GM19238 (cell line): ENCODE data around the gene CPNE4.
"Not testable (repeated sequence)": the region's sequence is repeated elsewhere in the genome, so short reads cannot be mapped to it uniquely, and the experiment has no call there.

ENCODE experiments used
- DNase-seq: peaks from one replicate; pipeline ENCODE4 v3.0.0; 2011; ENCODE audit warnings: low spot score; ENCODE audit not compliant: insufficient read length

The CPNE4 gene

GRCh38 chr3:132034486-132035464 is at the start of gene CPNE4:
TSS of gene CPNE4 (minus strand) at chr3:132035014.
- peak; percentile 65 for DNase-seq

GRCh38 chr3:132083583-132084279 is 48.9 kb upstream of the CPNE4 start:
- no peak for DNase-seq

GRCh38 chr3:132083159-132083558 is 48.3 kb upstream of the CPNE4 start:
- DNase-seq, result no peak

- no peak for DNase-seq
Observed at GRCh38 chr3:132079147-132079546, 44.3 kb upstream of the CPNE4 start.

GRCh38 chr3:132073771-132074170 is 39.0 kb upstream of the CPNE4 start:
- DNase-seq, result no peak

- no peak for DNase-seq
Observed at GRCh38 chr3:132071043-132071442, 36.2 kb upstream of the CPNE4 start.

GRCh38 chr3:132064114-132064513 is 29.3 kb upstream of the CPNE4 start:
- DNase-seq, result no peak

GRCh38 chr3:132062535-132062934 is 27.7 kb upstream of the CPNE4 start:
- DNase-seq, result no peak

GRCh38 chr3:132055872-132056271 is 21.1 kb upstream of the CPNE4 start:
- DNase-seq, result no peak

GRCh38 chr3:132047209-132047608 is 12.4 kb upstream of the CPNE4 start:
- no peak for DNase-seq

GRCh38 chr3:132044874-132045273 is 10.1 kb upstream of the CPNE4 start:
- not testable (repeated sequence) for DNase-seq

GRCh38 chr3:132042681-132043080 is 7.9 kb upstream of the CPNE4 start:
- DNase-seq, result no peak

GRCh38 chr3:132038198-132038825 is 3.5 kb upstream of the CPNE4 start:
- no peak for DNase-seq

GRCh38 chr3:132037581-132037980 is 2.8 kb upstream of the CPNE4 start:
- DNase-seq, result no peak

GRCh38 chr3:132037056-132037455 is 2.2 kb upstream of the CPNE4 start:
- DNase-seq, result no peak

- DNase-seq, result no peak
Observed at GRCh38 chr3:132034097-132034485, 723 bp downstream of the CPNE4 start.

GRCh38 chr3:132033471-132033870 is 1.3 kb downstream of the CPNE4 start:
- no peak for DNase-seq

- no peak for DNase-seq
Observed at GRCh38 chr3:132032959-132033358, 1.9 kb downstream of the CPNE4 start.

GRCh38 chr3:132029182-132029902 is 5.5 kb downstream of the CPNE4 start:
- peak; percentile 46 for DNase-seq

- DNase-seq, result no peak
Observed at GRCh38 chr3:132022914-132023313, 11.9 kb downstream of the CPNE4 start.

GRCh38 chr3:132020058-132020457 is 14.8 kb downstream of the CPNE4 start:
- DNase-seq, result no peak
